SHP77 (cell line): Measurements from ENCODE around the gene WDR20.

Source experiments
- DNase-seq, 2 experiments: peaks; one replicate each; lab custom pipeline; 2025; lab: John Stamatoyannopoulos, UW

Gene WDR20

GRCh38 chr14:102219316-102219715, 79.6 kb downstream of the WDR20 start:
- DNase-seq = no peak

- no peak for DNase-seq
These were observed 80.3 kb downstream of the WDR20 start for GRCh38 chr14:102220031-102220430.

- DNase-seq = no peak
These were observed 81.3 kb downstream of the WDR20 start for GRCh38 chr14:102221026-102221425.

GRCh38 chr14:102222009-102222575, 82.4 kb downstream of the WDR20 start:
- DNase-seq = no peak

- DNase-seq = no peak
These were observed 83.1 kb downstream of the WDR20 start for GRCh38 chr14:102222751-102223150.

- DNase-seq = no peak
These were observed 84.0 kb downstream of the WDR20 start for GRCh38 chr14:102223682-102224081.

GRCh38 chr14:102225386-102225785, 85.7 kb downstream of the WDR20 start:
- DNase-seq = no peak

GRCh38 chr14:102225936-102226335, 86.2 kb downstream of the WDR20 start:
- DNase-seq = no peak

GRCh38 chr14:102226356-102227125, 86.8 kb downstream of the WDR20 start:
- no peak for DNase-seq

GRCh38 chr14:102227184-102227964, 87.7 kb downstream of the WDR20 start:
- DNase-seq = no peak

GRCh38 chr14:102229071-102229738, 89.5 kb downstream of the WDR20 start:
- no peak for DNase-seq

GRCh38 chr14:102229739-102230092, 90.0 kb downstream of the WDR20 start:
- DNase-seq = no peak

GRCh38 chr14:102230481-102231210, 90.9 kb downstream of the WDR20 start:
- no peak for DNase-seq

GRCh38 chr14:102231476-102232347, 92.0 kb downstream of the WDR20 start:
- no peak for DNase-seq

GRCh38 chr14:102232348-102232625, 92.6 kb downstream of the WDR20 start:
- no peak for DNase-seq

- no peak for DNase-seq
These were observed 93.4 kb downstream of the WDR20 start for GRCh38 chr14:102233081-102233480.

GRCh38 chr14:102234331-102235264, 94.9 kb downstream of the WDR20 start:
- no peak for DNase-seq

GRCh38 chr14:102235275-102235897, 95.7 kb downstream of the WDR20 start:
- DNase-seq = peak; percentile 23 to 69

GRCh38 chr14:102236026-102236425, 96.3 kb downstream of the WDR20 start:
- DNase-seq = no peak
